GM10266 (cell line): Measurements from ENCODE around the gene SCN11A.

Experiments
- DNase-seq: peaks from one replicate; pipeline ENCODE4 v3.0.0; 2012; ENCODE audit errors: extremely low spot score
- CTCF ChIP-seq: IDR thresholded peaks from 2 replicates; pipeline ENCODE4 v1.5.1; 2012; ENCODE audit warnings: mild to moderate bottlenecking, low read depth; ENCODE audit not compliant: control insufficient read depth, insufficient read depth; ENCODE audit errors: missing control alignments

The SCN11A gene

GRCh38 chr3:39097716-39098472, 46.1 kb upstream of the SCN11A start:
- TF ChIP-seq CTCF: no peak
- DNase-seq: no peak

GRCh38 chr3:39096775-39097174, 45.0 kb upstream of the SCN11A start:
- TF ChIP-seq CTCF: no peak
- no peak for DNase-seq

- no peak for DNase-seq
- TF ChIP-seq CTCF: no peak
Measured at GRCh38 chr3:39095778-39096177, 44.0 kb upstream of the SCN11A start.

GRCh38 chr3:39094851-39095677, 43.3 kb upstream of the SCN11A start:
- no peak for TF ChIP-seq CTCF
- DNase-seq: no peak

- no peak for DNase-seq
- TF ChIP-seq CTCF: no peak
Measured at GRCh38 chr3:39090922-39091321, 39.2 kb upstream of the SCN11A start.

- no peak for TF ChIP-seq CTCF
- no peak for DNase-seq
Measured at GRCh38 chr3:39088889-39089288, 37.1 kb upstream of the SCN11A start.

GRCh38 chr3:39088456-39088855, 36.7 kb upstream of the SCN11A start:
- no peak for DNase-seq
- no peak for TF ChIP-seq CTCF
